Measurements from ENCODE around the gene DACT2.
"Not testable (repeated sequence)": the region's sequence is repeated elsewhere in the genome, so short reads cannot be mapped to it uniquely, and the experiment has no call there.

Gene DACT2

GRCh38 chr6:168320634-168321033, 1.1 kb upstream of the DACT2 start:
- no peak for DNase-seq

- no peak for DNase-seq
Observed at GRCh38 chr6:168318579-168319278, 848 bp downstream of the DACT2 start.

DNA sequence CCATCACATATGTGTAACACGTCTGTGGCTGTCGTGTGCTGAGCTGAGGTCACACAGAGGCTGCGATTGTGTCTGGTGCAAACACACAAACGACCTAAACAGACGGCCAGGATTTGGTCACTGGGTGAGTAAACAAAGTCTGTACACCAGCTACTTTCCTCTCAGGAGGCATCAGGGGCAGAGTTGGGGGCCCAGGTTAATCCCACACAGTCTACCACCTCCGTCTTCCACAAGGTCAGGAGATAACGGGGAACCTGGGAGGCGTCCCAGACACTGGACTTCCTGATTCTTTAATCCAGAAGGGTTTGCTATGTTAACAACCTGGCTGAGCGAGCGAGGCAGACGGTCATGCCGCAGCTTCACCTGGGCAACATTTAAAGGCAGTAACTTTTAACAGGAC, 1.5 kb downstream of the DACT2 start:
- DNase-seq, result no peak

- DNase-seq, result no peak
Observed at GRCh38 chr6:168315596-168315995, 4.0 kb downstream of the DACT2 start.

DNA sequence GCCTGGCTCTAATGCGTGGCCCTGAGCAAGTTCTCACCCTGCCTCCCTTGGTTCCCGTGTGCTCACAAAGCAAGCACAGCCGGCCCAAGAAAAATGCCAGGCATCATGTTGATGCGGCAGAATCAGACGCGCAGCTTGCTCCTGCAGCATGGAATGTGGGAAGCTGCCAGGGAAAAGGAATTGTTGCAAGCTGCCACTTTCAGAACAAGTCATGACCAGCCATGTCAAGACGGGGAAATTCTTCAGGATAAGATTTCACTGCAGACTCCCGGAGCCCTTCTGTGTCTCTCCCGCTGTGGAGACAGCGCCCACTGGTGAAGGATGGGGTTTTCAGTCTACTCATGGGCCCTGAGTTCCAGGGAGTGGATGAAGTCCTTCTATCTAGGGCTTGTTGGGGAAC, 4.6 kb downstream of the DACT2 start:
- DNase-seq, result no peak

GRCh38 chr6:168314021-168314420, 5.6 kb downstream of the DACT2 start:
- DNase-seq, result no peak

- no peak for DNase-seq
Observed at GRCh38 chr6:168313431-168314011, 6.1 kb downstream of the DACT2 start.

DNA sequence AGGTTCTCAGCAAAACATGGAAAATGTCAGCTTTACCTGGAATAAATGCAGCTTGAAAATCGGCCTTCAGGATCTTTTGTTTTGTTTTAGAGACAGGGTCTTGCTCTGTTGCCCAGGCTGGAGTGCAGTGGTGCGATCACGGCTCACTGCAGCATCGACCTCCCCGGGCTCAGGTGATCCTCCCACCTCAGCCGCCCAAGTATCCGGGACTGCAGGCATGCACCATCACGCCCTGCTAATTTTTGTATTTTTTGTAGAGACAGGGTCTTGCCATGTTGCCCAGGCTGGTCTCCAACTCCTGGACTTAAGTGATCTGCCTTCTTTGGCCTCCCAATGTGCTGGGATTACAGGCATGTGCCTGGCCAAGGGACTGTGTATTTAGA, 7.5 kb downstream of the DACT2 start:
- DNase-seq, result not testable (repeated sequence)

GRCh38 chr6:168311410-168312124, 8.0 kb downstream of the DACT2 start:
- DNase-seq, result no peak

GRCh38 chr6:168310945-168311344, 8.6 kb downstream of the DACT2 start:
- DNase-seq, result no peak

GRCh38 chr6:168310403-168310802, 9.2 kb downstream of the DACT2 start:
- no peak for DNase-seq

DNA sequence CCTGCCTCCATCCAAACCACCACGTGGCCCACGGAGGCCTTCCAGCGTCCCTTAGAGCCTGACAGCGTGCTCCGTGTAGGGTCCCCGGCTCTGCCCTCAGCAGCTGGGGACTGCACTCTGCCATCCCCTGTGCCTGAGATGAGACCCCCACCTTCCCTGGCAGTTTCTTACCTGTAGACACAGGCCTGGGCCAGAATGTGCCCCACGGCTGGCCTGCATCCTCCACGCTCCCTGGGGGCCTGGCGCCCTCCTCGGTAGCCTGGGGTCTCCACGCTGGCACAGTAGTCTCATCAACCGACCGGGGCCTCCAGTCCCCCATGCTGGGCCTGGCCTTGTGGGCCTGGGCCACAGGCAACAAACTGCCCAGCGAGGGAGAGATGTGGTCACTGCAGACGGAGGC, 9.6 kb downstream of the DACT2 start:
- DNase-seq, result no peak

- DNase-seq, result no peak
Observed at GRCh38 chr6:168309183-168309582, 10.4 kb downstream of the DACT2 start.

DNA sequence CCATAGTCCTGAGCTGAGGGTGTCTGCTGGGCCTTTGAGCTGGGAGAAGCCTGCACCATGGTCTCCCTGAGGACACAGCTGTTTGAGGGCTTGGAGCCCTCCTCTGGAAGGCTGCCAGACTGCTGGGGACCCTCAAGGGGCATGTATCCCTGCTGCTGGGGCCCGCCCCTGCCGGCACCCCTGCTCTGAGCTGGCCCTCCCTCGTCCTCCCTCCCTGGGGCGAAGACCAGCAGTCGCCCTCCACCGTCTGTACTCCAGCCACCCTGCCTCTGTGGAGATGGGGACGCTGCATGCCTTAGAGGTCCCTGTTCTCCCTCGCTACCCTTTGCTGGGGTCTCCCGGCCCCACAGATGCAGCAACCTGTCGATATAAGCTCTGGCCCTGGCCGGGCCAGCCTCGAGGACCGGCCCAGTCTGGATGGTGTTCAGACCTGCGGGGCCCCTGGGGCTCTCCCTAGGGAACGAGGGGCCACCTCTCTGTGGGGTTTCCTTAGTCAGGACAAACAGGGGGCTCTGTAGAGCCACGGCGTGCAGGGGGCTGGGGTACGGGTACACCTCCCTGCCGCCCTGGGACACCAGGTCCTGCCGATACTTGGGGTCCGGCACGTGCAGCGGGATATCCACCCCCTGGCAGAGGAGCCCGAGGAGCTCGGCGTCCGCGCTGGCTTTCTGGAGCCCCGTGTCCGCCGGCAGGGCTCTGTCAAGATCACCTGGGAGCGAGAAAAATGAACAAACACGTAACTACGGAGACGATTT, 11.0 kb downstream of the DACT2 start:
- no peak for DNase-seq

DNA sequence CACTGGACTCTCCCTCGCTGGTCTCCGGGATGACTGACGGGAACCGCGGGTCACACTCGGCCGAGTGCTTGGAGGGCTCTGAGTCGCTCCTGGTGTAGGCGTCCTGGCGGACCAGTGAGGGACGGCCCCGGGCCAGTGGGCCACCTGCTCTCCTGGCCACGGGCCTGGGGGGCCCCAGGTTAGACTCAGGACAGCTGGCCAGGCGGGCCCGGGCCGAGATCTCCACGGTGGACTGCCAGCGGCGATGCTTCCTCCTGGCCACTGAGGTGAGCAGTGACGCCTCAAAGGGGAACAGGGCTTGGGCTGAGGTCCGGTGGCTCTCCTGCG, 11.9 kb downstream of the DACT2 start:
- no peak for DNase-seq

- DNase-seq, result no peak
Observed at GRCh38 chr6:168307015-168307694, 12.4 kb downstream of the DACT2 start.

GRCh38 chr6:168305863-168306262, 13.7 kb downstream of the DACT2 start:
- DNase-seq, result no peak

DNA sequence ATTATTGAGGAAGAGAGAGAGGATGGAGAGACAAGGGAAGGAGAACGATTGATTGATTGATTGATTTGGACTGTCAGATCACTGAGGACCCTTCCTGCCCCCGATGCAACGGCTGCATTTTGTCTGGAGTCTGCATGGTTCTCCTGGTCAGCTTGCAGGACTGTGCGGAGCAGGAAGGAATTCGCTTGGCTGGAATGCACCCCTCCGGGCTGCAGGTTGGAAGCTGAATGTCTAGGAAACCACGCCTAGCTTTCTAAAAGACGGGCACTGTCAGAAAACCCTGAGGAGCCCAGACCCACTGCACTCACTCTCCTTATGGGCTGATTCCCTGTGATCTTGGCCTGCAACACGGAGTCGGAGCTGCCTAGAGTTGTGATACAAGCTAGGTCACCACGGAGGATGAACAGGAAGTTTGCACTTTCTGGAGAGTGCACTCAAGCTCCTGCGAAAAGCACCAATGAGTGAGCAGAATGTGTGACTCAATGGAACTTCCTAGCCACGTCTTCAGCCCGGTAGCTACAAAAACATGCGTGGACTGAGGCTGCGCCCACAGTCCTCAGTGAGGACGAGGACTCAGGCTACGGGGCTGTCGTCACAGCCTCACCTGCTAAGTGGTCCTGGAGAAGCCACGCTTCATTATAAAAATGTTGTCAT, 14.4 kb downstream of the DACT2 start:
- DNase-seq, result no peak

GRCh38 chr6:168304752-168305015, 14.9 kb downstream of the DACT2 start:
- DNase-seq, result no peak

DNA sequence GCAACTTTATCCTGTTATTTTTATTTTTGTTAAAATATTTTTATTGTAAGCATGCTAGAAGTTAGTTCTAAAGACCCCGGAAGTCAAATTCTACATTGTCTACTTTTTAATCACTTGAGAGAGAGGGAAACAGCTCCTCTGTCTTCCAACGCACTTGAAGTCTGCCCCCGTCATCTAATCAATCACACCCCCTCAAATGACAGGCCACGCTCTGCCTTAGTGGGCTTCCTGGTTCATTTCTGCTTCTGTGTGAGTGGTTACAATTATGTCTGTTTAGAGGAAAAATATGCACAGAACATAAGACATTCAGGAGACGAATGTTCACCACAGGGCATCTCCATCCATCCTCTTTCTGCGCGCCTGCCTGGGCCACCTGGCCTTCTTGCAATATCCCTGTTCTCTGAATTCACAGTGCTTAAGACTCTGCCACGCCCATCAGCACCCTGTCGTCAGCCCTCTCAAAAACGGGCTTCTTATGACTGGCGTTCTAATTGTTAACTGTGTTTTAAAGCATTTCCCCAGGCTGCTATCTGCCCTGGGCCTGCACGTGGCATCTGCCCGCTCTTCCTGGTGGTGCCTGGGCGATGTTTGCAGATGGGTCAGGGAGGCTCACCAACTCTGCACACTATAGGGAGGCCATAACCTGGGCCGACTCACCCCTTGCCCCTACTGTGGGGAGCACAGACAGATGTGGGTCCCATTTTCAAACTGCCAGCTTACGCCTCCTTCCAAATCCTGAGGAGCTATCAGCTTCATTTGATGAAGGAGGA, 15.4 kb downstream of the DACT2 start:
- no peak for DNase-seq

DNA sequence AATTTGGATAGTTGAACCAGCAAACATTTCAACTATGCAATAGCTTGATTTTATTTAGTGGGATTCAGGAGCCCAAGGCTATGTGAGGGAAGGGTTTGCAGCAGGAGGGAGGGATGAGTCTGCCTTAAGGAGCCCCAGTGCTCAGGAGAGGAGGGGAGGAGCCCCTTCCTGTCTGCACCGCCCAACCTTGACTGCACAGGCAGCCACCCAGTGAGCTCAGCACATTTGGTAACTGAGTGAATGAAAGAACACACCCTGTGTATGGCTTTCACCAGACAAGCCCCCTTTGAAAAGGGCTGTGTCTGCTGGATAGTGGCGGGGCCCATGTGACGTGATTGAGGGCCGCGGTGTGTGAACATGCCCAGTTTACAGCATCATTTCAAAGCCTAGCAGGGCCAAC, 17.0 kb downstream of the DACT2 start:
- DNase-seq, result no peak

Measured in midbrain (tissue), 1 donor.